NCI-H1105 treated with DMSO at 0.1 percent for 48 hours (cell line): ENCODE measurements around the gene SPAST.
"Not testable (repeated sequence)": the region's sequence is repeated elsewhere in the genome, so short reads cannot be mapped to it uniquely, and the experiment has no call there.

Experiments
- DNase-seq: peaks from one replicate; lab custom pipeline; 2025; lab: John Stamatoyannopoulos, UW

SPAST gene, protein sequence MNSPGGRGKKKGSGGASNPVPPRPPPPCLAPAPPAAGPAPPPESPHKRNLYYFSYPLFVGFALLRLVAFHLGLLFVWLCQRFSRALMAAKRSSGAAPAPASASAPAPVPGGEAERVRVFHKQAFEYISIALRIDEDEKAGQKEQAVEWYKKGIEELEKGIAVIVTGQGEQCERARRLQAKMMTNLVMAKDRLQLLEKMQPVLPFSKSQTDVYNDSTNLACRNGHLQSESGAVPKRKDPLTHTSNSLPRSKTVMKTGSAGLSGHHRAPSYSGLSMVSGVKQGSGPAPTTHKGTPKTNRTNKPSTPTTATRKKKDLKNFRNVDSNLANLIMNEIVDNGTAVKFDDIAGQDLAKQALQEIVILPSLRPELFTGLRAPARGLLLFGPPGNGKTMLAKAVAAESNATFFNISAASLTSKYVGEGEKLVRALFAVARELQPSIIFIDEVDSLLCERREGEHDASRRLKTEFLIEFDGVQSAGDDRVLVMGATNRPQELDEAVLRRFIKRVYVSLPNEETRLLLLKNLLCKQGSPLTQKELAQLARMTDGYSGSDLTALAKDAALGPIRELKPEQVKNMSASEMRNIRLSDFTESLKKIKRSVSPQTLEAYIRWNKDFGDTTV

DNA sequence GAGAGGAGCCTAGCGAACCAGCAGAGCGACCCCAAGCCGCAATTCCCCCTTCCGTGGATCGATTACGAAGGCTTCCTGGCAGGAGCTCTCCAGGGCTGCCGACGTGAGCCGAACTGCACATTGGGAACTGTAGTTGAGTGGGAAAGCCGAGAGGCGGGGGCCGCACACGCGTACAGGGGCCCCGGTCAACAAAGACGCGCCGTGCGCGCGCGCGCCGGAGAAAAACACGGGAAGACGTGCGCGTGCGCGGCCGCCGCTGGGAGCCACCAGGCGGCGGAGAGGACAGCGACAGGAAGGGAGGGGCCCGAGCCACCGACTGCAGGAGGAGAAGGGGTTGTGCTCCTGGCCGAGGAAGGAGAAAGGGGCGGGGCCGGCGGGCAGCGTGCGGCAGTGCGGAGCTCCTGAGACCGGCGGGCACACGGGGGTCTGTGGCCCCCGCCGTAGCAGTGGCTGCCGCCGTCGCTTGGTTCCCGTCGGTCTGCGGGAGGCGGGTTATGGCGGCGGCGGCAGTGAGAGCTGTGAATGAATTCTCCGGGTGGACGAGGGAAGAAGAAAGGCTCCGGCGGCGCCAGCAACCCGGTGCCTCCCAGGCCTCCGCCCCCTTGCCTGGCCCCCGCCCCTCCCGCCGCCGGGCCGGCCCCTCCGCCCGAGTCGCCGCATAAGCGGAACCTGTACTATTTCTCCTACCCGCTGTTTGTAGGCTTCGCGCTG is at the start of gene SPAST:
TSS of gene SPAST (plus strand) at position 247 of the 711 bp plus-strand sequence. CDS start at position 523, 276 bp downstream.
- peak; percentile 97 for DNase-seq

DNA sequence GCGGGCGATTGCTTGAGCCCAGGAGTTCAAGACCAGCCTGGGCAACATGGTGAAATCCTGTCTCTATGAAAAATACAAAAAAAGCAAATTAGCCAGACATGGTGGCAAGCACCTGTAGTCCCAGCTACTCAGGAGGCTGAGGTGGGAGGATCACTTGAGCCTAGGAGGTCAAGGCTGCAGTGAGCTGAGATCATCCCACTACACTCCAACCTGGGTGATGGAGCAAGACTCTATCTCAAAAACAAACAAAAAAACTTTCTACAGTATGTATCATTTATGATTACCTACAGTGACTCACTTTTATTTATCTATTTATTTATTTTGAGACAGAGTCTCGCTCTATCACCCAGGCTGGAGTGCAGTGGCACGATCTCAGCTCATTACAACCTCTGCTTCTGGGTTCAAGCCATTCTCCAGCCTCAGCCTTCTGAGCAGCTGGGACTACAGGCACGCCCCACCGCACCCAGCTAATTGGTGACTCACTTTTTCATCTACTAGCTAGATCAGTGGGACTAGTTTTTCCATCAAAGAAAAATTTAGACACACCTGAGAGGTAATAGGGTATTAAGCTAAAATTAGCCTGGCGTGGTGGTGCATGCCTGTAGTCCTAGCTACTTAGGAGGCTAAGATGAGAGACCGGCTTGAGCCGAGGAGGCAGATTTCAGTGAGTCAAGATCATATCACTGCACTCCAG is 44.4 kb upstream of the SPAST start:
- DNase-seq, result not testable (repeated sequence)

DNA sequence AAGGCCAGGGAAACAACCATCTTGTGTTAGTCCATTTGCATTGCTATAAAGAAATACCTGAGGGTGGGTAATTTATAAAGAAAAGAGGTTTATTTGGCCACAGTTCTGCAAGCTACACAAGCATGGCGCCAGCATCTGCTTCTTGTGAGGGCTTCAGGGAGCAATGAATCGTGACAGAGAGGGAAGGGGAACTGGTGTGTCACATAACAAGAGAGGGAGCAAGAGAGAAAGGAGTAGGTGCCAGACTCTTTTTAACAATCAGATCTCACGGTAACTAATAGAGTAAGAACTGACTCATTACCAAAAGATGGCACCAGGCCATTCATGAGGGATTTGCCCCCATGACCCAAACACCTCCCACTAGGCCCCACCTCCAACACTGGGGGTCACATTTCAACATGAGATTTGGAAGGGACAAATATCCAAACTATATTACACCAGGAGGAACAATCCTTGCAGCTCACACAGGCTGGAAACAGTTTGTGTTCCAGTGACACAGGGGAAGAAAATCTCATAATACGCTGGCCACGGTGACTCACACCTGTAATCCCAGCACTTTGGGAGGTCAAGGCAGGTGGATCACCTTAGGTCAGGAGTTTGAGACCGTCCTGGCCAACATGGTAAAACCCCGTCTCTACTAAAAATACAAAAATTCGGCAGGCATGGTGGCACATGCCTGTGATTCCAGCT is 29.0 kb upstream of the SPAST start:
- not testable (repeated sequence) for DNase-seq

DNA sequence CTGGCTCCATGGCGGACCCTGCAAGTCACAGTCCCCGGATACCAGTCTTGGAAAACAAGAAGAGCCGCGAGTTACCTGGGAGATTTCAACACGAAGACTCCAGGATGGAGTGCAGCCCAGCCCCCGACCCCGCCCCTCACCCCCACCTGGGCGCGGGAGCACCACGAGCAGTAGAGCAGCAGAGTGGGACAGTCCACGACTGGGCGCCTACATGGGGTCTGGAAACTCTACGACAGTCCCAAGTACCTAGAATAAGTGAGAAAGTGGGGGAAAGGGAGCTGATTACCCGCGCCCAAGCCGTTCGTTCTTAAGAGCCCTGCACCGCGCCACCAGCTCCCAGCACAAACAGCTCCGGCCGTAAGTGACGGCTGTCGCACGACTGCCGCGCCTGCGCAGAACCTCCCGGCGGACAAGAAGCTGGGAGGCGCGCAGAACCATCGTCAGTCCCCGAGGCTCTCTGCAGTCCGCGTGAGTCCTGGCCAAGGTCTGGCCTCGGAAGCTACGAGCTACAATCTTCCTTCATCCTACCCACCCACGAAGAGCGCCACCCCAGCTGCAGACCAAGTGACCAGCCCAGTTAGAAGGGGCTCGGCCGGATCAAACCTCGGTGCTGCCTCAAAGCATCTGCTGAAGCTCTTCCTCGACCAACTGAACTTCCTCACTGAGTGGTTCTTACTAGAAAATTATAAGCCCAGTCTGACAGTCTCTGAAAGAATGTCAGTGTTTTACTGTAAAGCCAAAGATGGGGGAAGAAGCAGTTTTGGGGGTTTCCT is 23.7 kb upstream of the SPAST start, which contains the start of gene DPY30:
TSS of gene DPY30 (minus strand) at position 359 of the 773 bp plus-strand sequence. CDS start at position 10, 349 bp downstream.
- peak; percentile 87 for DNase-seq

DNA sequence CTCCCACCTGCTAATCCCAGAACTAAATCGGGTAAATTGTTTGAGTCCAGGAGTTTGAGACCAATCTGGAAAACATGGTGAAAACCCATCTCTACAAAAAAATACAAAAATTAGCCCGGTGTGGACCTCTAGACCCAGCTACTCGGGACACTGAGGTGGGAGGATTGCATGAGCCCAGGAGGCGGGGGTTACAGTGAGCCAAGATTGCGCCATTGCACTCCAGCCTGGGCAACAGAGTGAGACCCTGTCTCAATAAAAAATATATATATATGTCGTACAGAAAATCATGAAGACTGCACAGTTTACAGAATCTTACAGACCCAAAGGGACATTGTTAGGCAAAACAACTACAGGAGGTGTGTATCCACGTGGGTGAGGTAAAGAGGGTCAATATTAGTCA is 19.8 kb upstream of the SPAST start:
- no peak for DNase-seq

DNA sequence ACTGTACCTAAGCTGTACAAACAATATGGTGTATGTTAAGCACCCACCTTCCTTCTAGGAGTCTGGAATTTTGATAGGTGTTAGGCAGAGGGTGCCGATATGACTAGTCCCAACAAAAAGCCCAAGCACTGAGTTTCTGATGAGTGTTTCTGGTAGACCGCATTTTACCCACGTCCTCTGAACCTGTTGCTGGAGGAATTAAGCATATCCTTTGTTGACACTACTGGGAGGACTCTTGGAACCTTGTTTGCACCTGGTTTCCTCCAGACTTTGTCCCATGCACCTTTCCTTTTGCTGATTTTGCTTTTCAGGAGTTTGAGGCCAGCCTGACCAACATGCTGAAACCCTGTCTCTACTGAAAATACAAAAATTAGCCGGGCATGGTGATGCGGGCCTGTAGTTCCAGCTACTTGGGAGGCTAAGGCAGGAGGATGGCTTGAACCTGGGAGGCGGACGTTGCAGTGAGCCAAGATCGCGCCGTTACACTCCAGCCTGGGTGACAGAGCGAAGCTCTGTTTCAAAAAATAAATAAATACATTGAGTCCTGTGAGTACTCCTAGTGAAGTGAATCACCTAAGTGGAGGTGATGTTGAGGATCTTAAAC is 11.4 kb upstream of the SPAST start:
- no peak for DNase-seq

DNA sequence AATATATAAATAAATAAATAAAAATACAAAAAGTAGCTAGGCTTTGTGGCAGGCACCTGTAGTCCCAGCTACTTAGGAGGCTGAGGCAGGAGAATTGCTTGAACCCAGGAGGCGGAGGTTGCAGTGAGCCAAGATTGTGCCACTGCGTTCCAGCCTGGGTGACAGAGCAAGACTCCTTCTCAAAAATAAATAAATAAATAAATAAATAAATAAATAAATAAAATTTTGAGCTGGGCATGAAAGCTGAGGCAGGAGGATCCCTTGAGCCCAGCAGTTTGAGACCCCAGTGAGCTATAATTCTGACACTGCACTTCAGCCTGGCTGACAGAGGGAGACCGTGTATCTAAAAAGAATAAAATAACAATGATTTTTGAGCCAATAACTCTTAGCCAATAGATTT is 8.8 kb upstream of the SPAST start:
- not testable (repeated sequence) for DNase-seq

DNA sequence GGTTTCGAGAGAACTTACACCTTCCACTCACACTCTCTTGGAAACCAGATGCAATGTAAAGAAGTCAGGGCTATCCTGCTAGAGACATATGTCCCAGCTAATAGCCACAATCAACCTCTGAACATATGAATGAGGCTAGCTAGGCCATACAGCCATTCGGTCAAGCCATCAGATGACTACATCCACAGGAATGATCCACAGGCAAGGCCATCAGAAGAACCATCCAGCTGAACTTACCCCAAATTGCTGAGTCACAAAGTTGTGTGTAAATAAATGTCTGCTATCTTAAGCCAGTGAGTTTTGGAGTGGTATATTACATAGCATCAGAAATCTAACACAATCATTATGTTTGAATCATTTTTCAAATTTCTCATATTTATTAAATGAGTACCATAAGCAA is 5.2 kb upstream of the SPAST start:
- DNase-seq, result no peak

DNA sequence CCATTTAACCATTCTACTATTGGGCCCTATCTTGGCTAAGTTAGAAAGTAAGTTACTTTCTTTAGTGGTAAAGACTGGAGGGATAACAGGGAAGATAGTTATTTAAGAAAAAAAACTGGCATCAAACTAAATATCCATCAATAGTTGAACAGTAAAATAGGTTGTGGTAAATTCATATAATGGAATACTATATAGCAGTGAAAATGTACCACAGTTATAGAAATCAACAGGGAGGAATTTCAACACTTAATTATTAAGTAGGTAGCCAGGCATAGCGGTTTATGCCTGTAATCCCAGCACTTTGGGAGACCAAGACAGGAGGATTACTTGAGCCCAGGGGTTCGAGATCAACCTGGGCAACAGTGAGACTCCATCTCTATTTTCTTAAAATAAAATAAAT is 3.1 kb upstream of the SPAST start:
- no peak for DNase-seq

DNA sequence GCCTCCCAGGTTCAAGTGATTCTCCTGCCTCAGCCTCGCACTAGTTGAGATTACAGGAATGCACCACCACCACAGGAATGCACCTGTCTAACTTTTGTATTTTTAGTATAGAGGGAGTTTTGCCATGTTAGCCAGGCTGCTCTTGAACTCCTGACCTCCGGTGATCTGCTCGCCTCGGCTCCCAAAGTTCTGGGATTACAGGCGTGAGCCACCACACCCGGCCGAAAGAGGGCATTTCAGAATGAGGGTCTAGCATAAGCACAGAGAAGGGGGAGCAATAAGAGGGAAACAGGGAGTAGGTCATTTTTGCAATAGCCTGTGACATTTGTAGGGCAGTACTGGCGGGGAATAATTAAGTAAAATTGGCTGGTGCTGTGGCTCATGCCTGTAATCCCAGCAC is 1.9 kb upstream of the SPAST start:
- DNase-seq, result no peak

DNA sequence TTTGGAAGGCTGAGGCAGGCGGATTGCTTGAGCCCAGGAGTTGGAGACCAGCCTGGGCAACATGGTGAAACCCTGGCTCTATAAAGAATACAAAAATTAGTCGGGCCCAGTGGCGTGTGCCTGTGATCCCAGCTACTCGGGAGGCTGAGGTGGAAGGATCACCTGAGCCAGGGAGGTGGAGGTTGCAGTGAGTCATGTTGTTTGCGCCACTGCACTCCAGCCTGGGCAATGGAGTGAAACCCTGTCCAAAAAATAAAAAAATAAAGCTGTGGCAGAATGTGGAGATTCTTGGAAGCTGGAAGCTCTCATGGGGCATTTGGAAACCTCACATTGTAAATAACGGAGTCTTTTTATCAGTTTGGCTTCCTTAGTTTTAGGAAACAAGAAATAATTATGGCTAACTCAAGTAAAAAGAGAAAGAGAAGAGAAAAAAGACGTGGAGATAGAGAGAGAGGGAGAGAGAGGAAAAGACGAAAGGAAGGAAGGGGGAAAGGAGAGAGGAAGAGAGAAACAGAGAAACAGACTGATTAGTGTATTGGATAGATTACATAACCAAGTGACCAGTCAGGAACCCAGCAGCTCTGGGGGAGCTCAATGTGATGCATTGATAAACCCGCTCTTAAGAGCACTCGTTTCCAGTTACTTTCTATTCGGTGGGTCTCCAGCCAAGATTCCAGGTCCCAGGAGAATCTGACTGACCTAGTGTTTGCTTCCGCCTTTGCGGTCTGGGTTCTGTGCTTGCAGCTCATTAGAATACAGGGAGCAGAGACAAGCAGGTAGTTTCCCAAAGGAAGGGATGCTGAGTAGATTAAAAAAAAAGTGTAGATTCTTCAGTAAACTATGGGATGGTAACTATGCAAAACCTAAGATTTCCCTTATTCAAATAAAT is 1.1 kb upstream of the SPAST start:
- peak; percentile 46 for DNase-seq

DNA sequence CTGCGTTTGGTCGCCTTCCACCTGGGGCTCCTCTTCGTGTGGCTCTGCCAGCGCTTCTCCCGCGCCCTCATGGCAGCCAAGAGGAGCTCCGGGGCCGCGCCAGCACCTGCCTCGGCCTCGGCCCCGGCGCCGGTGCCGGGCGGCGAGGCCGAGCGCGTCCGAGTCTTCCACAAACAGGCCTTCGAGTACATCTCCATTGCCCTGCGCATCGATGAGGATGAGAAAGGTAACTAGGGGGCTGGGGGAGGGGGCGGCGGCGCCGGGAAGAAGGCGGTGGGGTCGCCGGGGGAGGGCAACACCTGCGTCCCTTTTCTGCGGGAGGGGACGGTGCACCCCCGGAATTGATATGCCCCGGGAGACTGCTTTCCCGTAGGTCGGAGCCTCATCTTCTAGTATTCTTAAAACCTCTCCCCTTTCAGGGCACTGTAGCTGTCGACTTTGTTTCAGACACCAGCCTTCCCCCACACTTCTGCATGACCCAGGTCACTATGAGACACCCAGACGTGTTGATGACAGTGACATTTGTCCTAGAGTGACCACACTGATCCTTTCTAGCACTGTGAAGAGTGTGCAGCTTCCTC is 755 bp downstream of the SPAST start:
- no peak for DNase-seq

DNA sequence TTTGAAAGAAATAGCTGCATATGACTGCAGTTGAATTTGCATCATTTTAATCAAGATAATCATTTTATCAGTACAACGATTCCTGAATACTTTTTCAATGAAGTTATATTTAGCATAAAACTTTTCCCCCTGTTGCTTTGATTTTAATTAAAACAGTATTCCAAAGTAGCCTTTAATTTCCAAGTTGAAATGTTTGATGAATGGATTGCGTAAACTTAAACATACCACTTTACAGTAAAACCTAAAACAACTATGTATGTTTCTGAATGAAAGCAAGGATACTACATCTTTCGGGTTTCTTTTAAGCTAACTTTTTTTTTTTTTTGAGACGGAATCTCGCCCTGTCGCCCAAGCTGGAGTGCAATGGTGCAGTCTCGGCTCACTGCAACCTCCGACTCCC is 1.4 kb downstream of the SPAST start:
- no peak for DNase-seq

DNA sequence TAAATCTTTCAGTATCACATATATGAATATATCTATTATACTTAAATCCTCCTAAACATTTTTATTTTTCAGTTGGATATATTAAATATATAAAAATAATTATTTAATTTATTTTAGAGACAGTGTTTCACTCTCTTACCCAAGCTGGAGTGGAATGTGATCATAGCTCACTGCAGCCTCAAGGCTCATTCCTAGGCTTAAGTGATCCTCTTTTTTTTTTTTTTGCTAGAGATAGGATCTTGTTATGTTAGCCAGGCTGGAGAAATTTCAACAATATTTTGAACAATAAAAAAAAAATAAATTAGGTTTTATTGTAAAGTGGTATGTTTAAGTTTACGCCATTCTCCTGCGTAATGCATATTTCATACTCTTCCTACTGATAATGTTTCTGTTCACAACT is 4.2 kb downstream of the SPAST start:
- no peak for DNase-seq

DNA sequence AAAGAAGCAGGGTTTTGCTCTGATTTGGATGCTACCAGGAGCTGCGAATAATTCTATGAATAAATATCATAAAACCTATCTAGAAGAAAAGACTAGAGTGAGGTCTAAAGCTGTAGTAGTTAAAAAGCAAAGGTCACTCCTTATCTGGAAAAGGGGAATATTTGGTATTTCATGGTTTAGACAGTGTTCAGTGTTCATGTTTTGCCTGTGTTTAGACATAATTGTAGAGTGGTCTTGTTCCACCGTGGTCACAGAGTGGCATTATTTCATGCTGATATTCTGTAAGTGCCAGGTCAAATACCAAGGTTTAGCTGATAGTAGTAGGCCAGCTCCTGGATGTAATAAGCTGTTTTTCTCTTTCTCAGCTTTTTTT is 10.8 kb downstream of the SPAST start:
- DNase-seq, result no peak

DNA sequence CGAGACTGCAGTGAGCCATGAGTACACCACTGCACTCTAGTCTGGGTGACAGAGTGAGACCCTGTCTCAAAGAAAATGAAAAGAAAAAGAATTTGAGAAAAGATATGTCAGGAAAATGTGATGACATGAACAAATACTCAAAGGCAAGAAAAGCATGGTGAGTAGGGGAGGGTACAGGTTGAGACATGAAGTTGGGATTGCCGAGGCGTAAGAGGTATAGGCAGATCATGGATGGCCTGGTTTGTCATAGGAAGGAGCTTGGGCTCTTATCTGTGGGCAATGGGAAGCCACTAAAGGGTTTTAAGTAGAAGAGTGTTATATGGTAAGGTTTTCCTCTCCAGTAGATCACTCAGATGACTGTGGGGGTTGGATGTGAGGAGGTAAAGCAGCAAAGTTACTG is 32.3 kb downstream of the SPAST start:
- DNase-seq, result no peak

DNA sequence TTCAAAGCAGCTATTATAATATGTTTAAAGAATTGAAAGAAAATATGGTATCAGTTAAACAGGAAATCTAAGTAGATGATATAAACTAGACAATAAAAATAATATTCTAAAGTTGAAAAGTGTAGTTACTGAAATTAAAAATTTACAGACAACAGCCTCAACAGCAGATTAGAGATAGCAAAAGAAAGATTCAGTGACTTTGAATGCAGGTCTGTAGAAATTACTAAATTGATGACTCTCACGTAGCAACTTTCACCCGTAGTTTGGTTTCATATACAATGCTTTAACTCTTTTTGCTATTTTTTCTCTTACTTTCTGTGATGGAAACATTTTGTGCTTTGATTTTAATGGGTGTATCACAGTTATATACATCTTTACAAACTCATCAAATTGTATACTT is 44.8 kb downstream of the SPAST start:
- no peak for DNase-seq

DNA sequence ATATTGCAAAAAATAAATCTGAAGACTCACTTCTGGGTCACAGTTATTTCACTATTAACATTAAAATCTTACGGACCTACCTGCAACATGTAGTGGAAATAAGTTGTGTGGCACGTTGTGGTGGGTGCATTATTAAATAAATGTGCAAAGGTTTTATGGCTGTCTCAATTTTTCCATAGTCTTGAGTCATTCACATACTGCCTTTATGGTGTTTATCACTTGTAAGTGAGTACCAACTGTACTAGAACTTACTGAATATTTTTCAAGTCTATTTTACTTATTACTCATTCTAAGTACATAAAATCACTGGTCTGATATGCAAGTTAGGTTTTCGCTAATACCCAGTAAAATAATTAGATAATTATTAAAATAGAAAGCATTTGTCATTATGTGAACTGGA is 54.7 kb downstream of the SPAST start:
- DNase-seq, result no peak

DNA sequence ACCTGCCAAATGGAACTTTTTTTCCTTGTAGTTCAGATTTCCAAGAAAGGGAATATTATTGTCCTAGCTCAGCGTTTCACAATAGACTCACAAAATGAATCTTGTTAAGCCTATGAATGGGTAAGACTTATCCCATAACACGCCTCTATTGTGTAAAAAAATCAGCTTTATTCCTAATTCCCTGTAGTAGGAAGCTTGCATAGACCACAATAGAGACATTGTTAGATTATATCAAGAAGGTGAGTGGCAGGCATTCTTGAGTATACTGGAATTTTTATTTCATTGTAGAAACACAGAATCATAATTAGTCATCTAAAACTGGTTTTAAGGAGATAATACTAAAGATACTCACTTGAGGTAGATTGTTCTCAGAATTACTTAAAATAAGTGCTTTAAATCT is 55.8 kb downstream of the SPAST start:
- DNase-seq, result no peak
